ENCODE results near the gene NTSR1.

Gene NTSR1

DNA sequence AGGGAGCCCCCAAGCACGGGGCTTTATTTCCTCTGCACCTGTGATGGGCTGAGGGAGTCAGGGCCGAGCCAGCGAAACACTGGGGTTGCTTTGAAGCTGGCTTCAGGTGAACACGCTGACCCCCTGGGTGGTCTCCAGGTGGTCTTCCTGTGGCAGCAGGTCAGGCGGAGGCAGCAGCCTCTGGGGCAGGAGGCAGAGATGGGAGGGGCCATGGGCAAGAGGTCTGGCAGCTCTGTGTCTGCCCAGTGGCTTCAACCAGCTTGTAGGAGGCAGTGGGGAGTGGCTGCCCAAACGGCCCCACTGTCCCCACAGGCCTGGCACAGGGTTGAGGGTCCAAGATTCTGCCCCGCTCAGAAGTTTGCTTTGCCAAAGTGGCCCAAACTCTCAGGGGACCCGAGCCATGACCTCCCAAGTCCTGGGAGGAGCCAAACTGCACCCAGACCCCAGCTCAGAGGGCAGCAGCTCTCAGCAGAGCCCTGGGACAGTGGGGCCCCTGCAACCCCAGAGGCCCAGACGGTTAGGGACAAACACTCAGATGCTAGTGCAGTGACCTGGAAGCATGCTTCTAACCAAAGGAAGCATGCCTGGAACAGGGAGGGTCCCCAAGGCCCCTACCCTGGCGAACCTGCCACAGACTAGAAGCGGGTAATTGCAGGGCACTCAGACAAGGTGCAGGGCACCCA is 15.3 kb downstream of the NTSR1 start:
- H3K4me3 ChIP-seq (replicated peaks; ENCODE audit: low read depth, low read length), result no peak overlapping the region
- TF ChIP-seq, protein P1, sequence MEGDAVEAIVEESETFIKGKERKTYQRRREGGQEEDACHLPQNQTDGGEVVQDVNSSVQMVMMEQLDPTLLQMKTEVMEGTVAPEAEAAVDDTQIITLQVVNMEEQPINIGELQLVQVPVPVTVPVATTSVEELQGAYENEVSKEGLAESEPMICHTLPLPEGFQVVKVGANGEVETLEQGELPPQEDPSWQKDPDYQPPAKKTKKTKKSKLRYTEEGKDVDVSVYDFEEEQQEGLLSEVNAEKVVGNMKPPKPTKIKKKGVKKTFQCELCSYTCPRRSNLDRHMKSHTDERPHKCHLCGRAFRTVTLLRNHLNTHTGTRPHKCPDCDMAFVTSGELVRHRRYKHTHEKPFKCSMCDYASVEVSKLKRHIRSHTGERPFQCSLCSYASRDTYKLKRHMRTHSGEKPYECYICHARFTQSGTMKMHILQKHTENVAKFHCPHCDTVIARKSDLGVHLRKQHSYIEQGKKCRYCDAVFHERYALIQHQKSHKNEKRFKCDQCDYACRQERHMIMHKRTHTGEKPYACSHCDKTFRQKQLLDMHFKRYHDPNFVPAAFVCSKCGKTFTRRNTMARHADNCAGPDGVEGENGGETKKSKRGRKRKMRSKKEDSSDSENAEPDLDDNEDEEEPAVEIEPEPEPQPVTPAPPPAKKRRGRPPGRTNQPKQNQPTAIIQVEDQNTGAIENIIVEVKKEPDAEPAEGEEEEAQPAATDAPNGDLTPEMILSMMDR (IDR thresholded peaks at IDR 0.05; ENCODE audit: low read length, missing control alignments), result no peak
- DNase-seq (ENCODE audit: low read depth), result no peak

- TF ChIP-seq, protein P1 (IDR thresholded peaks at IDR 0.05; ENCODE audit: low read length, missing control alignments), result no peak
- no peak overlapping the region for H3K4me3 ChIP-seq (replicated peaks; ENCODE audit: low read depth, low read length)
- no peak for DNase-seq (ENCODE audit: low read depth)
Measured at GRCh38 chr20:62724692-62725595, 16.3 kb downstream of the NTSR1 start.

DNA sequence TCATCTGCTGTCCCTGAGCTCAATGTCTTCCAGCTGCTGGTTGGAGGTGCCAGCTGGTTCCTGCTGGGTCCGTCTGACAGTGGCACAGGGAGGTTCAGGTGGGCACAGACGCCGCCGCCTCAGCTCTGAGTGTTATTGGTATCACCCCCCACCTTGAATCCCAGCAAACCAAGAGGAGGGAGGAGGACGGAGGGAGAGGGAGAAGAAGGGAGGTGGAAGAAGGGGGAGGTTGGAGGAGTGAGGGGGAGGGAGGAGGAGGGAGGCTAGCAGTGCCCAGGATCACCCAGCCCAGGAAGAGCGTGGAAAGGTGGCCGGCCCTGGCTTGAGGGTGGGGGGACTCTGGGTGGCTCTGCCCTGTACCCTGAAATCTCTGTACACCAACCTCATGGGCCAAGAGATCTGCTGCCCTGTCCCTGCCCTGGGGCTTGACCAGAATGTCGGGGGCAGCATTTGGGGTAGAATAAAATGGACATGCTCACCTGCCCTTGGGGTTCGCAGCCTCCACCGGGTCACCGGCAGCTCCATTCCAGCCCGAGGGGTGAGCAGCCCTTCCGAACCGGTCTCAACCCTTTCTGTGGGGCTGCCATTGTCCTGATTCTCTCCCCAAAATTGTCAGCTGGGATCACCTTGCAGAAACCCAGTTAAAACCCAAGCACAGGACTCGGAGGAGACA is 17.1 kb downstream of the NTSR1 start:
- no peak for DNase-seq (ENCODE audit: low read depth)
- TF ChIP-seq, protein P1 (IDR thresholded peaks at IDR 0.05; ENCODE audit: low read length, missing control alignments), result no peak
- H3K4me3 ChIP-seq (replicated peaks; ENCODE audit: low read depth, low read length), result no peak overlapping the region

- TF ChIP-seq, protein P1 (IDR thresholded peaks at IDR 0.05; ENCODE audit: low read length, missing control alignments), result no peak
- no peak for DNase-seq (ENCODE audit: low read depth)
Measured at GRCh38 chr20:62726276-62726675, 17.6 kb downstream of the NTSR1 start.

DNA sequence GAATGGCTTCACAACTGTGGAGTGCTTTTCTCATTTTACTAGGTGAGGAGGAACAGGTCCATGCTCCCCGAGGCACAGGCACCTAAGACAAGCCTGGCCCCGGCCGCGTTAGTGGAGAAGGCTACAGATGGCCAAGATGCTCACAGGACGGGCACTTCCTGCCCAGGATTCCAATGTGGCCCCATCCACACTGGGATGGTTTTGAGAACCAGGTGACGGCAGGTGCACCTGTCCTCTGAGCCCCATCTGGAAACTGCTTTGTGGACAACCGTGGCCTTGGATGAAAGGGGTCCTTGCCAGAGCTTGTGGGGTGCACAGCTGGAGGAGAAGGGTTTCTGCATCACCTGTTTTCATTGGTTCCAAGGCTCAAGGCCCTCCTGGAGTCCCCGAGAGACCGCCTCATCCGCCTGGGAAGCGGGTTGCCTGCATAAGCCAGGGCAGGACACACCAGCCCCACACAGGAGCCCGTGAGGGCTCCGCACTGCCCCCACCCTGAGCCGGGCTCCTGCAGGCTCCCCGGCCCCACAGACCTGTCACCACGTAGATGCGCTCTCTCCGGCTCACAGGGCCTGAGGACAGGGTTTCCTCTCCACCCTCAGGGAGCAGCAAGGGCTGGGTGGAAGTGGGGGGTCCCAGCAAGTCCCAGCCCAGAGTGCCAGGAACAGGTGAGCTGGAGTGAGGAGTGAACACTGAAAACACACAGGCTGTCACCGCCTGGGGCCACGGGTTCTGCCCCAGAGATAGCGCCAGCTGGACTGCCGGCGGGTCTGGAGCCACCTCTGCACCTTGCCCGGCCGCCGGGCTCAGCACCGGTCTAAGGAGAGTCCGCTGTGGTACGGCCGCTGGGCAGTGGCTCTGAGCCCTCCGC is 18.3 kb downstream of the NTSR1 start:
- no peak overlapping the region for H3K4me3 ChIP-seq (replicated peaks; ENCODE audit: low read depth, low read length)
- no peak for DNase-seq (ENCODE audit: low read depth)
- TF ChIP-seq, protein P1 (IDR thresholded peaks at IDR 0.05; ENCODE audit: low read length, missing control alignments), result no peak

More at GRCh38 chr20:62726276-62726675, 17.6 kb downstream of the NTSR1 start:
- H3K4me3 ChIP-seq (replicated peaks; ENCODE audit: low read depth, low read length), result no peak overlapping the region

DNA sequence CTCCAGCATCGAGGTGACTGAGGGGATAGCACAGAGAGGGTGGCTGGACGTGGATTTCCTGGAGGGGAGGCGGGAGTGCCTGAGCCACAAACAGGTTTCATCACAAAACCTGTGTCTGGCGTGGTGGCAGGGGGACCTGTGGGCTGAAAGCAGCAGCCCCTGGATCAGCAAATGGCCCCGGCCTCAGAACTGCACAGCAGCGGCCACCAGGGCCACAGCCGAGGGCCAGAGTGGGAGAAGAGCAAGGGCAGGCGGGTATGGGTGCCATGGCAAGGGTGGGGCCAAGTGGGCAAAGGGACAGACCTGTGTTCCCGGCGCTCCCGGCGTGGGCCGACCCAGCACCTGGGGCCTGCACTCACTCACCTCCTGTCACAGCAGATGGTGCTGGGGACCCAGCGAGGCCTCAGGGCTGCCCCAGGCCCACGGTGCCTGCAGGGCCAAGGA is 19.0 kb downstream of the NTSR1 start:
- H3K4me3 ChIP-seq (replicated peaks; ENCODE audit: low read depth, low read length), result no peak overlapping the region
- TF ChIP-seq, protein P1 (IDR thresholded peaks at IDR 0.05; ENCODE audit: low read length, missing control alignments), result no peak
- no peak for DNase-seq (ENCODE audit: low read depth)
